NK-92 (cell line): ENCODE results near the gene HMCN2.
"Not testable (repeated sequence)": the region's sequence is repeated elsewhere in the genome, so short reads cannot be mapped to it uniquely, and the experiment has no call there.

Experiments used
- DNase-seq: peaks from one replicate; lab custom pipeline; 2025; ENCODE audit not compliant: unreplicated experiment; lab: John Stamatoyannopoulos, UW

Gene HMCN2

GRCh38 chr9:130327781-130328348 is 62.3 kb downstream of the HMCN2 start:
- DNase-seq: no peak

GRCh38 chr9:130328349-130328801 is 62.8 kb downstream of the HMCN2 start:
- DNase-seq: no peak

- DNase-seq: no peak
These were observed 63.5 kb downstream of the HMCN2 start for GRCh38 chr9:130329061-130329460.

GRCh38 chr9:130330202-130330862 is 64.8 kb downstream of the HMCN2 start:
- DNase-seq: no peak

- no peak for DNase-seq
These were observed 65.5 kb downstream of the HMCN2 start for GRCh38 chr9:130331061-130331460.

GRCh38 chr9:130331573-130331972 is 66.0 kb downstream of the HMCN2 start:
- DNase-seq: no peak

GRCh38 chr9:130332384-130332926 is 66.9 kb downstream of the HMCN2 start:
- DNase-seq: no peak

- no peak for DNase-seq
These were observed 67.6 kb downstream of the HMCN2 start for GRCh38 chr9:130333041-130333711.

GRCh38 chr9:130333712-130334062 is 68.1 kb downstream of the HMCN2 start:
- no peak for DNase-seq

GRCh38 chr9:130334915-130335314 is 69.4 kb downstream of the HMCN2 start:
- DNase-seq: no peak

GRCh38 chr9:130336027-130336610 is 70.6 kb downstream of the HMCN2 start:
- no peak for DNase-seq

- DNase-seq: no peak
These were observed 71.3 kb downstream of the HMCN2 start for GRCh38 chr9:130336885-130337284.

GRCh38 chr9:130337318-130337717 is 71.8 kb downstream of the HMCN2 start:
- no peak for DNase-seq

- no peak for DNase-seq
These were observed 72.3 kb downstream of the HMCN2 start for GRCh38 chr9:130337784-130338380.

GRCh38 chr9:130338891-130339290 is 73.3 kb downstream of the HMCN2 start:
- DNase-seq: not testable (repeated sequence)

GRCh38 chr9:130339306-130339705 is 73.7 kb downstream of the HMCN2 start:
- DNase-seq: no peak

- no peak for DNase-seq
These were observed 74.5 kb downstream of the HMCN2 start for GRCh38 chr9:130340011-130340410.

GRCh38 chr9:130340557-130340956 is 75.0 kb downstream of the HMCN2 start:
- DNase-seq: not testable (repeated sequence)

GRCh38 chr9:130341128-130341527 is 75.6 kb downstream of the HMCN2 start:
- no peak for DNase-seq

GRCh38 chr9:130341839-130342713 is 76.5 kb downstream of the HMCN2 start:
- no peak for DNase-seq
